Left renal cortex interstitium (tissue), 4 donors: ENCODE data around the gene GRAMD1A. TPM values are rescaled to one million over a fixed set of nuclear protein-coding genes. Genes with fewer than 3 reads are reported as not detected.
"Not testable (repeated sequence)": the region's sequence is repeated elsewhere in the genome, so short reads cannot be mapped to it uniquely, and the experiment has no call there.

Experiments
- DNase-seq, 4 donors: peaks; one replicate each; pipeline ENCODE4 v3.0.0-alpha.2; 2013; ENCODE audit warnings: low read depth in 4 of 4, low spot score in 2 of 4, missing footprints in 1 of 4
- polyA plus RNA-seq, 4 donors: library from polyadenylated mRNA; unstranded; fragments of 120-200 nt; gene quantifications; one replicate each; pipeline ENCODE4 v1.2.1, GENCODE V29; 2013; ENCODE audit not compliant: insufficient read length in 4 of 4

Gene GRAMD1A
- polyA plus RNA-seq, 4 donors = 48.1 to 87.2 (median 61.3) TPM

DNA sequence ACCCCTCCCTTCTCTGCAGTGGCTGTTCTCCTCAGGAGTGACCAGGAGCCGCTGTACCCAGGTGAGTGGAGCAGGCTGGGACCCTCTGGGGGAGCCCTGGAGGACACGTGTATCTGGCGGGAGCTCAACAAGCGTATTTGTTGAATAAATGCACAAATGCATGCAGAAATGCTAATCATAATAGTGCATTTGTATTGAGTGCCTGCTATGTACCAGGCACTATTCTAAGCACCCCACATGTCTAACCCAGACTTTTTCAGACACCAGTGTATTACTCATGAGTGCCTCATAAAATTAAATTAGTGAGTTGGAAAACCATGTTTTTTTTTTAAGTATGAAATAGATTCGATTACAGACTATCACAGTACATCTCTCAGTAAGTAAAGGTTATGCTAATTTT lies 49.3 kb downstream of the GRAMD1A start:
- no peak for DNase-seq

DNA sequence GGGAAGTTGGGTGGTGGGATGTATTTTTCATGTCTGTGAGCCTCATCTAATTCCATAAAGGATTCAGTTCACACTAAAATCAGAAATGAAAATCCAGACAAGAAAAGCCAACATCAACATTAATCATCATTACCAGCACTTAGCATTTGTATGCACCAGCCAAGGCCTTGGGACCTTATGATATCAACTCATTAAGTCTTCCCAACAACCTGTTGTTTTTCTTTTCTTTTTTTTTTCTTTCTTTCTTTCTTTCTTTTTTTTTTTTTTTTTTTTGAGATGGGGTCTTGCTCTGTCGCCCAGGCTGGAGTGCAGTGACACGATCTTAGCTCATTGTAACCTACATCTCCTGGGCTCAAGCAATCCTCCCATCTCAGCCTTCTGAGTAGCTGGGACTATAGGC lies 50.5 kb downstream of the GRAMD1A start:
- DNase-seq = not testable (repeated sequence)

DNA sequence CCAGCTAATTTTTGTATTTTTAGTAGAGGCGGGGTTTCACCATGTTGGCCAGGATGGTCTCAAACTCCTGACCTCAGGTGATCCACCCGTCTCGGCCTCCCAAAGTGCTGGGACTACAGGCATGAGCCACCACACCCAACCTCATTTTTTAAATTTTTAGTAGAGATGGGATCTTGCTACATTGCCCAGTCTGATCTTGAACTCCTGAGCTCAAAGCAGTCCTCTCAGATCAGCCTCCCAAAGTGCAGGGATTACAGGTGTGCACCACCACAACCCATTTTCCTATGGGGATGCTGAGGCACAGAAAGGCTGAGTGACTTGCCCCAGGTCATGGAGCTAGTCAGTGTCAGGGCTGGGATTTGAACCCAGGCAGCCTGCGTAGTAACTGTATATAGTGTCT lies 51.1 kb downstream of the GRAMD1A start:
- DNase-seq = not testable (repeated sequence)

DNA sequence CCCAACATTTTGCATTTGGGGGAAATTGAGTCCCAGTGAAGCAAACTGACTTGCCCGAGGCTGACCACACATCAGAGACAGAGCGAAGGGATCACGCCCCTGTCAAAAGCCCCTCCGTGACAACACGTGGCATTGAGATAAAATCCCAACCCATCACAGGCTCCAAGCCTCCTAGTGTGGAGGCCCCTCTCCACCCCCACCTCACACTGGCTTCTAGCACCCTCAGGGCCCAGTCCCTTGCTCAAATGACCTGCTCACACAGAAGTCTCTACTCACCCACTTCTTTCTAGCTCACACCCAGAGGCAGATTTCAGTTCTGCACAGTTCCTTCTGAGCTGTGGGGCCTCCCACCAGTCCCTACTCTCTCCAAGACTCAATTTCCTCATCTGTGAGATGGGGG lies 51.7 kb downstream of the GRAMD1A start:
- DNase-seq = no peak

DNA sequence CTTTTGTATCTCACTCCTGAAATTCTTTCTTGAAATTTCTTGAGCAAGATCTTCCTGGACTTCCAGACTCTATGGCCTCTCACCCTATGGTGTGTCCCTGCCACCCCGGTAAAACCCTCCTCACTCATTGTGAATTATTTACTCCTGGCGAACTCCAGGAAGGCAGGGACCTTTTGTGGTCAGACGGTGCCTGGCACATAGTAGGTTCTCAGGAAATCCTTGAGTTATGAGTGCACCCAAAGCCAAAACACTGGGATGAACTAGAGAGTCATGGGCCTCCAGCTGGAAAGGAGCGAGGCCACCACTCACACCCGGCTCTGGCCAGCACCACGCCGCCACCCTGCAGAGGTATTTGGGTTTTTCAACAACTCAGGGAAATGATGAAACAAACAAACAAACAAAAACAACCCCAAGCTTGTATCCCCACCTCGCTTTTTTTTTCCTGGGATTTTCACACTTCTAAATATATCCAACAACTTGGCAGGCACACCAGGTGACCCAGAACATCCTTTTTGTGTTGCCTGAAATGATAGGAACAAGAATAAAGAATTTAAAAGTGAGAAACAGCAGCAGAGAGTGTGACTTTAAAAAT lies 52.6 kb downstream of the GRAMD1A start:
- DNase-seq = no peak

DNA sequence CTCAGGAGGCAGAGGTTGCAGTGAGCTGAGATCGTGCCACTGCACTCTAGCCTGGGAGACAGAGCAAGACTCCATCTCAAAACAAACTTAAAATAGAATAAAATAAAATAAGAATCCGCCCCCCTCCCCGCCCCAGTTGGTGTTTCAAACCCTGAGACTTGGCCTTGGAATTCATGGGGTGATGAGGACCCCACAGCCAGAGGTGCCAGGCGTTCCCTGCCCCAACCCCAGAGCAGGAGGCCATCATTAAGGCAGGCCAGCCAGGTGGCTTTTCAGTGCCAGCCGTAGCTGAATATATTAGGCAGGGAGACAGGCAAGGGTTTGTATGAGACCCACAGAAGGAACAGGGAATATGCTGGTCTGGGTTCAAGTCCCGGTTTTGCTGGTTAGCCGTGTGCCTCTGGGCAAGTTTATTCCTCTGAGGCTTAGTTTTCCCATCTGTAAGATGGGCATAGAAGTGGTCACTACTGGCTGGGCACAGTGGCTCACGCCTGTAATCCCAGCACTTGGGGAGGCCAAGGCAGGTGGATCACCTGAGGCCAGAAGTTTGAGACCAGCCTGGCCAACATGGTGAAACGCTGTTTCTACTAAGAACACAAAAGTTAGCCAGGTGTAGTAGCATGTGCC lies 53.7 kb downstream of the GRAMD1A start:
- no peak for DNase-seq

DNA sequence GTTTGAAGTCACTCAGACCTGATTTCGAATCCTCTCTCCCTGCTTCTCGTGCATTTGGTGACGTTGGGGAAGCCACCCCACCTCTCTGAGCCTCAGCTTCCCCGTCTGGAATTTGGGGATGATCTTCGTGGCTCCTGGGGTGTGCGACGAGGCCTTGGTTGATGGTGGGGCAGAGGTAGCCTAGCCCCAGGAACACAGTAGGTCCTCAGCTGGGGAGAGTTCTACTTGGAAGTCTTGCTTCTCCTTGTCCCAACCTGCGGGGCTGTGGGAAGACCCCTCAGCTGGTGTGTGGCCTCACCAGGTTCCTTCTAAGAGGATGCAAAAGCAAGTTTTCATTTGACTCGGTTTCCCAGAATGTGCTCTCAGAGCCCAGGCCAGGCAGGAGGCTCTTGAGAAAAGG lies 54.5 kb downstream of the GRAMD1A start:
- DNase-seq = no peak

DNA sequence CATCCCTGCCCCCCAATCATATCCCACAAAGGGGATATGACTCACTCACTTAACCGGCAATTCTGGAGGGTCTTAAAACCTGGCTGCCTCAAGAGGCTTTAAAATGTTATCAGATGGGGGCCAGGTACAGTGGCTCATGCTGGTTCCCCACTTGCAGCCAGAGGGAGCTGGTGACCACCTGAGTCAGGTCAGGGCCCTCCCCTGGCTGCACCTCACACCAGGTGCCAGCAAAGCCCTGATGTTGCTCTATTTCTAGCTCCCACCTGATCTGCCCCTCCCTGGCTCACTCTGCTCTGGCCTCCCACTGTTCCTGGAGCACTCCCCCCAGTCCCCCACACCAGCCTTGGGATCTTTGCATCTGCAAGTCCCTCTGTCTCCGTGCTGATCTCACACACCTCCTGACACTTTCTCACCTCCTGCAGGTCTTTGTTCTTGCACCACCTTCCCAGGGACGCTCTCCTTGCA lies 55.6 kb downstream of the GRAMD1A start:
- no peak for DNase-seq

DNA sequence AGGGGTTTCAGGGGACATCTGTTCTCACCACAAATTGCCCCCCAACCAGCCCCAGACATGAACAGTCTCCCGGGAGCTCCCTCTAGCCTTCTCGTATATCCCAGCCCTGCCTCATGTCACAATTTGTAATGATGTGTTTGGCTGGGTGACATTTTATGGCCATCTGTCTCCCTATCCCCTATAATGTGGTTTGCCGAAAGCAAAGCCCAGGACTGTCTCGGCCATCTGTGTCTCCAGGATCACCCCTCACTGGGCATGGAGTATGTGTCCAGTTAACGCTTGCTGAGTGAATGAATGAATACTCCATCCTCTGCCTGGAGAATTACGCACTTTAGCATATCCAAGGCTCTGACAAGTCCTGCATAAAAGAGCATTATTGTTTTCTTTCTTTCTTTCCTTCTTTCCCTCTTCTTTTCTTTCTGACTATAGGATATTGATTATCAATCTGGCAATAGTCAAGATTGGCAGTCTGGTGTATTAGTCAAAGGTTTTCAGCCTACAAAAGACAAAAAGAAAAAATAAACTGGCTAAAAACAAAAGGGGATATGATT lies 56.5 kb downstream of the GRAMD1A start:
- DNase-seq = no peak

DNA sequence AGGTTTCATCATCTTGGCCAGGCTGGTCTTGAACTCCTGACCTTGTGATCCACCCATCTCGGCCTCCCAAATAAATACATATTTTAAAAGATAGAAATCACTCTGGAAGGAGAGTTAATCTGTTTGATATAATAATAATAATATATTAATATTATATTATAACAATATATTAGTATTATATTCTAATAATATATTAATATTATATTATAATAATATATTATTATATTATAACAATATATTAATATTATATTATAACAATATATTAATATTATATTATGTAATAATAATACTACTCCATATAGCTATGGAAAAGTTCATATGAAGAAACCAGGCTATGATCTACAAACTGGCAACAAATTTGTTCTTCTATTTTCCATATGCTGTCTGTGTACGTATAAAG lies 58.2 kb downstream of the GRAMD1A start:
- no peak for DNase-seq

DNA sequence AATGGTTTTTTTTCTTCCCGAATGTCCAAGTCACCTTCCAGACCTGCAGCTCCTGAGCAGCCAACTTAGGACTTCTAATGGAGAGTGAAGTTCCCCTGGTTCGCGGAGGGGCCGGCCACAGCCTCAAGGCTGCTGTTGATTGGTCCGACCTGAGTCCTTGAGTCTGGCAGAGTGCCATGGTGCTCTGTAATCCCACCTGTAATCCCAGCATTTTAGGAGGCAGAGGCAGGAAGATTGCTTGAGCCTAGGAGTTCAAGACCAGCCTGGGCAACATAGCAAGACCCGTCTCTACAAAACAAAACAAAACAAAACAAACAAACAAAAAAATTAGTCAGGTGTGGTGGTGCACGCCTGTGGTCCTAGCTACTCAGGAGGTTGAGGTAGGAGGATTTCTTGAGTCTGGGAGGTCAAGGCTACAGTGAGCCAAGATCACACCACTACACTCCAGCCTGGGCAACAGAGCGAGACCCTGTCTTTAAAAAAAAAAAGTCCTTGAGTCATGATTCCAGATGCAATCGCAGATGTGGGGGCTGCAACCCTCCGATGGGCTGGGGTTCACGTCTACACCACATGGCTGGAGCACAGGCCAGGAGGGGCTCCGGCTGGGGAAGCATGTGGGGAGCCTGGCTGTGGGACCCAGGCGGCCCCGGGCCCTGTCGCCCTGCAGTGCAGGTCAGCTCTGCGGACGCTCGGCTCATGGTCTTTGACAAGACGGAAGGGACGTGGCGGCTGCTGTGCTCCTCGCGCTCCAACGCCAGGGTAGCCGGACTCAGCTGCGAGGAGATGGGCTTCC lies 59.1 kb downstream of the GRAMD1A start:
- DNase-seq = no peak

DNA sequence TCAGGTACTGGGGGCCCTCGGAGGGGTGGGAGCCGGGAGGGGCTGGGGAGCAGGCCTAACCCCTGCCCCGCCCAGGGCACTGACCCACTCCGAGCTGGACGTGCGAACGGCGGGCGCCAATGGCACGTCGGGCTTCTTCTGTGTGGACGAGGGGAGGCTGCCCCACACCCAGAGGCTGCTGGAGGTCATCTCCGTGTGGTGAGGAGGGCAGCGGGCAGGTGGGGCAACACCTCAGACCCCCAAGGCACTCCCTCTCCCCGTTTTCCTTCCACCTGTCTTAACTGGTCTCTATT lies 59.6 kb downstream of the GRAMD1A start:
- no peak for DNase-seq

DNA sequence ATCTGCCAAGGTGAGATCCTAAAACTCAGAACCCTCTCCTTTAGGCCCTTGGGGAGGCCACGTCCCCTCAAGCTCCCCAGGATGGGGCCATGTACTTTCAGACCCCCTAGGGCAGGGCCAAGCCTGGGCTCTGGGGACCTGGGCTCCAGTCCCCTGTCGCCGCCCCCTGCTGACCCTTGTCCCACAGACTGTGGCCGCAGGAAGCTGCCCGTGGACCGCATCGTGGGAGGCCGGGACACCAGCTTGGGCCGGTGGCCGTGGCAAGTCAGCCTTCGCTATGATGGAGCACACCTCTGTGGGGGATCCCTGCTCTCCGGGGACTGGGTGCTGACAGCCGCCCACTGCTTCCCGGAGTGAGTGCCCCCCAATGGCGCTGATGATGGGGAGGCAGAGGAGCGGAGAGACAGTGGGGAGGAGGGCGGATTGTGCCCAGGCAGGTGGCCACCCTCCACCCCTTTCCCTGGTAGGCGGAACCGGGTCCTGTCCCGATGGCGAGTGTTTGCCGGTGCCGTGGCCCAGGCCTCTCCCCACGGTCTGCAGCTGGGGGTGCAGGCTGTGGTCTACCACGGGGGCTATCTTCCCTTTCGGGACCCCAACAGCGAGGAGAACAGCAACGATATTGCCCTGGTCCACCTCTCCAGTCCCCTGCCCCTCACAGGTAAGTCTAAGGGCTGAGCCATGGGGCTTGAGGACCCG lies 60.2 kb downstream of the GRAMD1A start:
- no peak for DNase-seq

DNA sequence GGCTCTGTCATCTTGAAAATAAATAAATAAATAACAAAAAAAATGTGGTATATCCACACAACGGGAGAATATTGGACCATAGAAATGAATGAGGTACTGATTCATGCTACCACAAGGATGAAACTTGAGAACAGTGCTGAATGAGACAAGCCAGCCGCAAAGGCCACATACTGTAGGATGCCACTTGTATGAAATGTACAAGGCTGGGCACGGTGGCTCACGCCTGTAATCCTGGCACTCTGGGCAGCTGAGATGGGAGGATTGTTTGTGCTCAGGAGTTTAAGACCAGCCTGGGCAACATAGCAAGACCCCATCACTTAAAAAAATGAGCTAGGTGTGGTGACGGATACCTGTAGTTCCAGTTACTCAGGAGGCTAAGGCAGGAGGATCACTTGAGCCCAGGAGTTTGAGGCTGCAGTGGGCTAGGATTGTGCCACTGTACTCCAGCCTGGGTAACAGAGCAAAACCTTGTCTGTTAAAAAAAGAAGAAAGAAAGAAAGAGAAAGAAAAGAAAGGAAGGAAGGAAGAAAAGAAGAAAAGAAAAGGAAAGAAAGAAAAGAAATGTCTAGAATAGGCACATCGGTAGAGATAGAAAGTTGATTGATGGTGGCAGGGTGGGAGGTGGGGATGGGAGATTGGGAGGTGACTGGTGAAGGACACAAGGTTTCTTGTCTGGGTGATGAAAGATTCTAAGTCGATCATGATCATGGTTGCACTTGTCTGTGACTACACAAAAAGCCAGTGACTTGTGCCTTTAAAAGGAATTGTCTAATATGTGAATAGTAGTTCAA lies 61.7 kb downstream of the GRAMD1A start:
- no peak for DNase-seq

DNA sequence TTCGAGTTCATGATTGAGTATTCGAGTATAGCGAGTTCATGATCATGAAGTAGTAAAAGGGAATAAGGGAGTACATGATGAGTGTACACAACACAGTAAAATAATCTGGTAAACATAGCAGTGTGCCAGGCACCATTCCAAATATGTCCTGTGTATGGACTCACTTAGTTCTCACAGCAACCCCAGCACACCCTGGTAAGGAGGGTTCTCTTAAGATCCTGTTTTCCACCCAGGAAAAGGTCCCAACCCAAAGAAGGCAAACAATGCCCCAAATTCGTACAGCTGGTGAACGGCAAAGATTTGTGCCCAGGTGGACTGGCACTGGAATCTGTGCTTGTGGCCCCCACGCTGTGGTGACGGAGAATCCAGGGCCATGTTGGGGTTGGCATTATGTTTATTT lies 62.8 kb downstream of the GRAMD1A start:
- no peak for DNase-seq

DNA sequence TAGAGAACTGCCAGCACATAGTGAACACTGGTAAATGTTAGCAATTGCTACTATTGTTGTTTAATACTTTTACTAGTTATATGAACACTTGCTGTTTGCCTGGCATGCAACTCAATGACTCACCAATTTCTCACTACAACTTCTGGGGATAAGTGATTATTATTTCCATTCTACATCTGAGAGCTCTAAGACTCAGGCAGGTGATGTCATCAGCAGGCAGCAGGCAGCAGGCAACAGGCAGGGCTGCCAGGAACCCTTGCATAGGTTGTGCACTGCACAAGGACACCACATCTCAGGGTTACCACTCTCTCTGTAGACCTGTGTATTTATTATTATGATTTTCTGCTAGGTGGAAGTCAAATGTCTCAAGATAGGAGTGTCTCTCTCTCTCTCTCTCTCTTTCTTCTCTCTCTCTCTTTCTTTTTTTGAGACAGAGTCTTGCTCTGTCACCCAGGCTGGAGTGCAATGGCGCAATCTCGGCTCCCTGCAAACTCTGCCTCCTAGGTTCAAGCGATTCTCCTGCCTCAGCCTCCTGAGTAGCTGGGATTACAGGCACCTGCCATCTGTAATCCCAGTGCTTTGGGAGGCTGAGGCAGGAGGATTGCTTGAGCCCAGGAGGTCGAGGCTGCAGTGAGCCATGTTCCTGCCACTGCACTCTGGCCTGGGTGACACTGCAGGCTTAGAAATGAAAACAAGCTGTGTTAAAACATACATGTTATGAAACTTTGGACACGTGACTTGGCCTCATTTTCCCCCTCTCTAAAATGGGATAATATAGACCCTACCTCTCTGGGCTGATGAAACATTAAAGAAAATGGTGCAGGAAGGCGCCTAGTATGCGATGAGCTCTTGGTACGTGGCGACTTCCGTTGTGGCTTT lies 64.1 kb downstream of the GRAMD1A start:
- no peak for DNase-seq

DNA sequence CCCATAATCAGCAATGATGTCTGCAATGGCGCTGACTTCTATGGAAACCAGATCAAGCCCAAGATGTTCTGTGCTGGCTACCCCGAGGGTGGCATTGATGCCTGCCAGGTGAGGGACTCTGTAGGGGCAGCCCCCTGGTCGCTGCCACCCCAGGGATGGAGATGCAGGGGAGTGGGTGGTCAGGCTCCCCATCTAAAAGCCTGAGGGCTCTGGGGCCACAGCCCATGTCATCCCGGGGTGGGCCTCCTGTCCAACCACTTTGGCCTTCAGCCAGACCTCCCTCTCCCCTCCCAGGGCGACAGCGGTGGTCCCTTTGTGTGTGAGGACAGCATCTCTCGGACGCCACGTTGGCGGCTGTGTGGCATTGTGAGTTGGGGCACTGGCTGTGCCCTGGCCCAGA lies 65.5 kb downstream of the GRAMD1A start:
- no peak for DNase-seq

DNA sequence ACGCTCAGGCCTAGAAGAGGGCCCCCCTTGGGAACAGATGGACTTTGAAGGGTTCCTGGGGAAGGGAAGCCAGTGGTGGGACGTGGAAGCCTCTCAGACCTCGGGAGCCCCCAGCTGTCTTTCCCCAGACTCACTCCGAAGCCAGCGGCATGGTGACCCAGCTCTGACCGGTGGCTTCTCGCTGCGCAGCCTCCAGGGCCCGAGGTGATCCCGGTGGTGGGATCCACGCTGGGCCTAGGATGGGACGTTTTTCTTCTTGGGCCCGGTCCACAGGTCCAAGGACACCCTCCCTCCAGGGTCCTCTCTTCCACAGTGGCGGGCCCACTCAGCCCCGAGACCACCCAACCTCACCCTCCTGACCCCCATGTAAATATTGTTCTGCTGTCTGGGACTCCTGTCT lies 66.0 kb downstream of the GRAMD1A start:
- DNase-seq = no peak
